ENCODE measurements around the gene CPED1. TPM values are rescaled to one million over a fixed set of nuclear protein-coding genes. Genes with fewer than 3 reads are reported as not detected.

Gene CPED1
- total RNA-seq, 1 donor from 2014 or later, result 3.9 TPM

- peaks cover 9% of the 10 kb centered on the region for H3K4me1 Mint-ChIP-seq (ENCODE audit: unreplicated experiment)
- H3K9me3 Mint-ChIP-seq (ENCODE audit: unreplicated experiment), result peaks cover 17% of the 10 kb centered on the region
- no peak for DNase-seq (ENCODE audit: extremely low spot score, unreplicated experiment)
- TF ChIP-seq CTCF (IDR thresholded peaks at IDR 0.05), result no peak
- H3K27me3 Mint-ChIP-seq (ENCODE audit: unreplicated experiment), result no peaks in the 10 kb centered on the region
- no peak overlapping the region for H3K27ac Mint-ChIP-seq (ENCODE audit: unreplicated experiment)
- H3K4me3 Mint-ChIP-seq (ENCODE audit: unreplicated experiment), result no peak overlapping the region
- H3K36me3 Mint-ChIP-seq (ENCODE audit: unreplicated experiment), result no peaks in the 10 kb centered on the region
These were observed 49.6 kb downstream of the CPED1 start for GRCh38 chr7:121037957-121038716.

- TF ChIP-seq CTCF (IDR thresholded peaks at IDR 0.05), result no peak
- Mint-ChIP-seq H3K36me3 (ENCODE audit: unreplicated experiment) (no peaks in the 10 kb centered on the region), H3K4me1 (ENCODE audit: unreplicated experiment) (peaks cover 7% of the 10 kb centered on the region), H3K27me3 (ENCODE audit: unreplicated experiment) (no peaks in the 10 kb centered on the region), H3K27ac (ENCODE audit: unreplicated experiment) (no peak overlapping the region), H3K9me3 (ENCODE audit: unreplicated experiment) (peaks cover 17% of the 10 kb centered on the region), H3K4me3 (ENCODE audit: unreplicated experiment) (no peak overlapping the region)
- DNase-seq (ENCODE audit: extremely low spot score, unreplicated experiment), result no peak
These were observed 50.4 kb downstream of the CPED1 start for GRCh38 chr7:121038717-121039509.

GRCh38 chr7:121039510-121039822, 51.0 kb downstream of the CPED1 start:
- TF ChIP-seq CTCF (IDR thresholded peaks at IDR 0.05), result no peak
- Mint-ChIP-seq H3K27ac (ENCODE audit: unreplicated experiment) (no peak overlapping the region), H3K27me3 (ENCODE audit: unreplicated experiment) (no peaks in the 10 kb centered on the region), H3K36me3 (ENCODE audit: unreplicated experiment) (no peaks in the 10 kb centered on the region), H3K4me1 (ENCODE audit: unreplicated experiment) (peaks cover 11% of the 10 kb centered on the region), H3K9me3 (ENCODE audit: unreplicated experiment) (peaks cover 17% of the 10 kb centered on the region), H3K4me3 (ENCODE audit: unreplicated experiment) (no peak overlapping the region)
- DNase-seq (ENCODE audit: extremely low spot score, unreplicated experiment), result no peak

- TF ChIP-seq CTCF (IDR thresholded peaks at IDR 0.05), result no peak
- Mint-ChIP-seq H3K9me3 (ENCODE audit: unreplicated experiment) (peaks cover 17% of the 10 kb centered on the region), H3K4me3 (ENCODE audit: unreplicated experiment) (no peak overlapping the region), H3K27me3 (ENCODE audit: unreplicated experiment) (no peaks in the 10 kb centered on the region), H3K27ac (ENCODE audit: unreplicated experiment) (no peak overlapping the region), H3K36me3 (ENCODE audit: unreplicated experiment) (no peaks in the 10 kb centered on the region), H3K4me1 (ENCODE audit: unreplicated experiment) (peaks cover 11% of the 10 kb centered on the region)
- no peak for DNase-seq (ENCODE audit: extremely low spot score, unreplicated experiment)
These were observed 51.5 kb downstream of the CPED1 start for GRCh38 chr7:121039994-121040393.

- no peak for TF ChIP-seq CTCF (IDR thresholded peaks at IDR 0.05)
- Mint-ChIP-seq H3K27me3 (ENCODE audit: unreplicated experiment) (no peaks in the 10 kb centered on the region), H3K27ac (ENCODE audit: unreplicated experiment) (peak overlapping the region; percentile 12), H3K4me3 (ENCODE audit: unreplicated experiment) (no peak overlapping the region), H3K36me3 (ENCODE audit: unreplicated experiment) (no peaks in the 10 kb centered on the region), H3K9me3 (ENCODE audit: unreplicated experiment) (peaks cover 12% of the 10 kb centered on the region), H3K4me1 (ENCODE audit: unreplicated experiment) (peaks cover 11% of the 10 kb centered on the region)
- no peak for DNase-seq (ENCODE audit: extremely low spot score, unreplicated experiment)
These were observed 53.1 kb downstream of the CPED1 start for GRCh38 chr7:121041516-121042148.

Data from osteocyte (in vitro differentiated cells).